GM23338 (cell line): Measurements from ENCODE around the gene CPNE8.

ENCODE experiments used
- CTCF ChIP-seq, 2 experiments: fragments of 200-600 bp in 1 of 2; sonication (generic) in 1 of 2; conservative IDR thresholded peaks; 2 replicates each; pipeline versions ENCODE4 v1.5.1 to v1.6.1; 2016 to 2017; ENCODE audit warnings: antibody characterized with exemption in 2 of 2, low read depth in 2 of 2, mild to moderate bottlenecking in 2 of 2, moderate library complexity in 1 of 2
- POLR2AphosphoS5 ChIP-seq: IDR thresholded peaks from 2 replicates; pipeline ENCODE4 v1.6.1; 2016; ENCODE audit warnings: antibody characterized with exemption, low read depth
- TF ChIP-seq, protein P1 (sequence below): IDR thresholded peaks from one replicate; pipeline ENCODE4 v1.6.1; 2018; ENCODE audit warnings: antibody characterized with exemption; ENCODE audit not compliant: unreplicated experiment

GRCh38 chr12:38689704-38690103 lies 215.7 kb downstream of the CPNE8 start:
- TF ChIP-seq POLR2AphosphoS5 (no peak), CTCF (conservative IDR thresholded peaks at IDR 0.05; ENCODE audit: low read depth in 2 of 2) (no peak)
- TF ChIP-seq, protein P1, sequence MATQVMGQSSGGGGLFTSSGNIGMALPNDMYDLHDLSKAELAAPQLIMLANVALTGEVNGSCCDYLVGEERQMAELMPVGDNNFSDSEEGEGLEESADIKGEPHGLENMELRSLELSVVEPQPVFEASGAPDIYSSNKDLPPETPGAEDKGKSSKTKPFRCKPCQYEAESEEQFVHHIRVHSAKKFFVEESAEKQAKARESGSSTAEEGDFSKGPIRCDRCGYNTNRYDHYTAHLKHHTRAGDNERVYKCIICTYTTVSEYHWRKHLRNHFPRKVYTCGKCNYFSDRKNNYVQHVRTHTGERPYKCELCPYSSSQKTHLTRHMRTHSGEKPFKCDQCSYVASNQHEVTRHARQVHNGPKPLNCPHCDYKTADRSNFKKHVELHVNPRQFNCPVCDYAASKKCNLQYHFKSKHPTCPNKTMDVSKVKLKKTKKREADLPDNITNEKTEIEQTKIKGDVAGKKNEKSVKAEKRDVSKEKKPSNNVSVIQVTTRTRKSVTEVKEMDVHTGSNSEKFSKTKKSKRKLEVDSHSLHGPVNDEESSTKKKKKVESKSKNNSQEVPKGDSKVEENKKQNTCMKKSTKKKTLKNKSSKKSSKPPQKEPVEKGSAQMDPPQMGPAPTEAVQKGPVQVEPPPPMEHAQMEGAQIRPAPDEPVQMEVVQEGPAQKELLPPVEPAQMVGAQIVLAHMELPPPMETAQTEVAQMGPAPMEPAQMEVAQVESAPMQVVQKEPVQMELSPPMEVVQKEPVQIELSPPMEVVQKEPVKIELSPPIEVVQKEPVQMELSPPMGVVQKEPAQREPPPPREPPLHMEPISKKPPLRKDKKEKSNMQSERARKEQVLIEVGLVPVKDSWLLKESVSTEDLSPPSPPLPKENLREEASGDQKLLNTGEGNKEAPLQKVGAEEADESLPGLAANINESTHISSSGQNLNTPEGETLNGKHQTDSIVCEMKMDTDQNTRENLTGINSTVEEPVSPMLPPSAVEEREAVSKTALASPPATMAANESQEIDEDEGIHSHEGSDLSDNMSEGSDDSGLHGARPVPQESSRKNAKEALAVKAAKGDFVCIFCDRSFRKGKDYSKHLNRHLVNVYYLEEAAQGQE: no peak
